Lower leg skin (tissue), 4 donors: ENCODE data around the gene MEIKIN. TPM values are rescaled to one million over a fixed set of nuclear protein-coding genes. Genes with fewer than 3 reads are reported as not detected.
"Not testable (repeated sequence)": the region's sequence is repeated elsewhere in the genome, so short reads cannot be mapped to it uniquely, and the experiment has no call there.

ENCODE experiments used
- DNase-seq, 2 donors: peaks; one replicate each; pipeline ENCODE4 v3.0.0-alpha.2; 2019; ENCODE audit warnings: low spot score in 2 of 2
- H3K4me3 ChIP-seq: fragments of 200-600 bp; sonication (generic); 2 replicates; pipeline ENCODE4 v1.5.1; 2017; ENCODE audit warnings: mild to moderate bottlenecking, low read depth; ENCODE audit not compliant: poor library complexity, severe bottlenecking
- CTCF ChIP-seq, 3 donors: fragments of 450-650 bp; IDR thresholded peaks; one replicate each; pipeline ENCODE4 v1.5.1; 2016; ENCODE audit warnings: antibody characterized with exemption in 3 of 3, mild to moderate bottlenecking in 3 of 3, moderate library complexity in 2 of 3
- POLR2A ChIP-seq, 2 donors: fragments of 450-650 bp; IDR thresholded peaks; one replicate each; pipeline ENCODE4 v1.6.1; 2016 to 2017; ENCODE audit warnings: antibody characterized with exemption in 2 of 2, mild to moderate bottlenecking in 1 of 2, moderate library complexity in 1 of 2
- WGBS, 2 donors: methylation state at CpG; one replicate each; pipeline ENCODE4 v1.1.5; 2018; 5-methylcytosine and 5-hydroxymethylcytosine counted together
- intact Hi-C: fragments of 100-400 bp; cut with DNase I; formaldehyde crosslinking; loops from one replicate; pipeline ENCODE4 v1.15.0; 2023; ENCODE audit warnings: low total_unique reads
- total RNA-seq, 4 donors: library from RNA; depleted of rRNA; stranded (reverse); fragments of >200 nt; gene quantifications; one replicate each; pipeline ENCODE4 v1.1.0, GENCODE V29; 2016

The MEIKIN gene
- total RNA-seq, 4 donors from 2014 or later = not detected

DNA sequence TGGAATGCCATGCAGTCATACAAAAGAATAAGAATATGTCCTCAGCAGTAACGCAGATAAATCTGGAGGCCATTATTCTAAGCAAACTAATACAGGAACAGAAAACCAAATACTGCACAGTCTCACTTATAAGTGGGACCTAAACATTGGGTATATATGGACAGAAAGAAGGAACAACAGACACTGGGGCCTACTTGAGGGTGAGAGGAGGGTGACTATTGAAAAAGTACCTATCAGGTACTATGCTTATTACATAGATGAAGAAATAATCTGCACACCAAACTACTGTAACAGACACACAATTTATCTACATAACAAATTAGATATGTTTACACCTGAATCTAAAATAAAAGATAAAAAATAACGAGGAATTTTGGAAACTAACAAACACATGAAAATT is 38.8 kb downstream of the MEIKIN start:
- no peak for DNase-seq
- no peak overlapping the region for H3K4me3 ChIP-seq
- TF ChIP-seq POLR2A (IDR thresholded peaks at IDR 0.05) (no peak), CTCF (IDR thresholded peaks at IDR 0.05) (no peak)
- WGBS, 2 donors = 78 to 87% methylated on average over 2 of the region's 2 CpGs
- intact Hi-C loops = no loop called here

DNA sequence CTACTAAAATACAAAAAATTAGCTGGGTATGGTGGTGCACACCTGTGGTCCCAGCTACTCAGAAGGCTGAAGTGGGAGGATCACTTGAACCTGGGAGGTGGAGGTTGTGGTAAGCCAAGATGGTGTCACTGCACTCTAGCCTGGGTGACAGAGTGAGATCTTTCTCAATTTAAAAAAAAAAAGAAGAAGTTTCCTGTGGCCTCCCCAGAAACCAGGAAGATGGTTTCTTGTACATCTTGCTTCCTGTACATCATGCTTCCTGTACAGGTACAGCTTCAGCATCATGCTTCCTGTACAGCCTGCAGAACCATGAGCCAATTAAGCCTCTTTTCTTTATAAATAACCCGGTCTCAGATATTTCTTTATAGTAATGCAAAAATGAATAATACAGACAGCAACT is 43.2 kb downstream of the MEIKIN start:
- DNase-seq, H3K4me3 ChIP-seq, intact Hi-C loops: not testable (repeated sequence)
- WGBS, 2 donors = 84 to 85% methylated on average over 1 of the region's 1 CpG

- TF ChIP-seq CTCF (IDR thresholded peaks at IDR 0.05) (no peak), POLR2A (IDR thresholded peaks at IDR 0.05) (no peak)
- intact Hi-C loops = no loop called here
- no peak for DNase-seq
- H3K4me3 ChIP-seq = no peak overlapping the region
Measured at GRCh38 chr5:131899686-131900085, 45.8 kb downstream of the MEIKIN start.

DNA sequence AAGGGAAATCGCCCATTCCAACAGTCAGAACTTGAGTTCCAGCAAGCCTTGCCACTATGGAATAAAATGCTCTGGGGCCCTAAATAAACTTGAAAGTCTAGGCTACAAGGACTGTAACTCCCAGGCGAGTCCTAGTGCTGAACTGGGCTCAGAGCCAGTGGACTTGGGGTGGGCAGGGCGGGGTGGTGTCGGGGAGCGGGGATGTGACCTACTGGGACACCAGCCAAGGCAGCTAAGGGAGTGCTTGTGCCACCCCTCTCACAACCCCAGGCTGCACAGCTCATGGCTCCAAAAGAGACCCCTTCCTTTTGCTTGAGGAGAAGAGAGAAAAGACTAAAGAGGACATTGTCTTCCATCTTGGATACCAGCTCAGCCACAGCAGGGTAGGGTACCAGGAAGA is 61.5 kb downstream of the MEIKIN start:
- no peak overlapping the region for H3K4me3 ChIP-seq
- TF ChIP-seq POLR2A (IDR thresholded peaks at IDR 0.05) (no peak), CTCF (IDR thresholded peaks at IDR 0.05) (no peak)
- intact Hi-C loops = no loop called here
- 29 to 37% methylated on average over 5 of the region's 5 CpGs for WGBS, 2 donors
- no peak for DNase-seq

- no peak overlapping the region for H3K4me3 ChIP-seq
- 87 to 92% methylated on average over 5 of the region's 5 CpGs for WGBS, 2 donors
- intact Hi-C loops = no loop called here
- no peak for DNase-seq
- TF ChIP-seq CTCF (IDR thresholded peaks at IDR 0.05) (no peak), POLR2A (IDR thresholded peaks at IDR 0.05) (no peak)
Measured at GRCh38 chr5:131879705-131880104, 65.8 kb downstream of the MEIKIN start.

- 82 to 91% methylated on average over 2 of the region's 2 CpGs for WGBS, 2 donors
- intact Hi-C loops = no loop called here
- DNase-seq = no peak
- no peak overlapping the region for H3K4me3 ChIP-seq
- no peak for TF ChIP-seq POLR2A (IDR thresholded peaks at IDR 0.05)
- TF ChIP-seq CTCF (IDR thresholded peaks at IDR 0.05) = no peak
Measured at GRCh38 chr5:131877873-131878272, 67.6 kb downstream of the MEIKIN start.

- DNase-seq, H3K4me3 ChIP-seq, intact Hi-C loops: not testable (repeated sequence)
- WGBS, 2 donors = 95 to 96% methylated on average over 11 to 12 of the region's 12 CpGs
Measured at GRCh38 chr5:131871251-131871650, 74.2 kb downstream of the MEIKIN start.
